Spleen (tissue), 7 donors: ENCODE data around the gene MYBPC1.

Experiments used
- POLR2A ChIP-seq, 3 donors: fragments of 450-650 bp; IDR thresholded peaks; one replicate each; pipeline ENCODE4 v1.5.1; 2017; ENCODE audit warnings: antibody characterized with exemption in 3 of 3, mild to moderate bottlenecking in 1 of 3
- TF ChIP-seq, protein P1 (sequence below), 11 experiments: fragments of 200-600 bp in 7 of 11; fragments of 450-650 bp in 4 of 11; sonication (generic) in 4 of 11; IDR thresholded peaks in 8 of 11; conservative IDR thresholded peaks in 3 of 11; 1 replicate in 7 of 11; 2 replicates in 4 of 11; pipeline versions ENCODE4 v1.4.0 to v1.8.0; 2016 to 2021; ENCODE audit warnings: antibody characterized with exemption in 11 of 11, inconsistent platforms in 4 of 11, mild to moderate bottlenecking in 1 of 11
- donor health status: DM: no; HTN: no; CAD: no; lungs with moderate emphysema.
- donor health status: DM: no; HTN: no; CAD: no.
- donor health status: DM: no; HTN: no; CAD: no.

DNA sequence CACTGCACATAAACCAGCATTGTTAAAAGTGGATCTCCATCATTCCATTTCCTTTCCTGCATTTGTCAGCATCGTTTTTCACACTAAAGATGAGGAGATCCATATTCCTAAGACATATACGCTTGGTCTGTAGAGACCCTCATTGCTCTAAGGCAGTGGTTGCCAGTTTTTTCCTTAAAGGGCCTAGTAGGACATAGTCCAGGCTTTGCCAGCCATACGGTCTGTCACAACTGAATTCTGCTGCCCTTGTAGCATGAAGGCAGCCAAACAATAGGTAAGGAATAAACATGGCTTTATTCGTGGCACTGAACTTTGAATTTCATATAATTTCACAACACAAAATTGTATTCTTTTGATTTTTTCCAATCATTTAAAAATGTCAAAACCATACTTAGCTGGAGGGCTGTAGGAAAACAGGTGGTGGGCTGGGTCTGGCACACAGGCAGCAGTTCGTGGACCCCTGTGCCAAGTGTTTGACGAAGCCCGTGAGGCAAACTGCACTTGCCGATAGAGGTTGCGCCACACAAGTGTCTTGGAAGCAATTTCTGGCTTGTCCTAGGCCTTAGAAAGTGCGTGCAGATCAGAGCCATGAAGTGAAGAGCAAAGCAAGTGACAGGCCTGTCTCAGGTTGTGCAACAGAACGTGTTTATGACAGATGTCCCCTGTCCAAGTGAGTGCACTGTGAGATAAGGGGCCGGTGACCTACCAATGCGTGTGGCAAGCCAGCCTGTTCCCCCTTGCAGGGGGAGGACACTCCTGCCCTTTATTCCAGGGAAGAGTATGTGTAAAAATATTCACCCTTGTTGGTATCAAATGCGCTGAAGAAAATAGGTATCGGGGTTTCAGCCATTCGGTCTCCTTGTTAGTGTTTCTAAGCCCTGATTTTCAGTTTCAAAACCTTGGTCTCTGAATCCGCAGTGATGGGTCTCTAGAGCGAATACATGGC lies 101.8 kb downstream of the MYBPC1 start:
- TF ChIP-seq, protein P1, sequence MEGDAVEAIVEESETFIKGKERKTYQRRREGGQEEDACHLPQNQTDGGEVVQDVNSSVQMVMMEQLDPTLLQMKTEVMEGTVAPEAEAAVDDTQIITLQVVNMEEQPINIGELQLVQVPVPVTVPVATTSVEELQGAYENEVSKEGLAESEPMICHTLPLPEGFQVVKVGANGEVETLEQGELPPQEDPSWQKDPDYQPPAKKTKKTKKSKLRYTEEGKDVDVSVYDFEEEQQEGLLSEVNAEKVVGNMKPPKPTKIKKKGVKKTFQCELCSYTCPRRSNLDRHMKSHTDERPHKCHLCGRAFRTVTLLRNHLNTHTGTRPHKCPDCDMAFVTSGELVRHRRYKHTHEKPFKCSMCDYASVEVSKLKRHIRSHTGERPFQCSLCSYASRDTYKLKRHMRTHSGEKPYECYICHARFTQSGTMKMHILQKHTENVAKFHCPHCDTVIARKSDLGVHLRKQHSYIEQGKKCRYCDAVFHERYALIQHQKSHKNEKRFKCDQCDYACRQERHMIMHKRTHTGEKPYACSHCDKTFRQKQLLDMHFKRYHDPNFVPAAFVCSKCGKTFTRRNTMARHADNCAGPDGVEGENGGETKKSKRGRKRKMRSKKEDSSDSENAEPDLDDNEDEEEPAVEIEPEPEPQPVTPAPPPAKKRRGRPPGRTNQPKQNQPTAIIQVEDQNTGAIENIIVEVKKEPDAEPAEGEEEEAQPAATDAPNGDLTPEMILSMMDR (IDR thresholded peaks at IDR 0.05 in 8 of 11, conservative IDR thresholded peaks at IDR 0.05 in 3 of 11), result no peak
- no peak for TF ChIP-seq POLR2A (IDR thresholded peaks at IDR 0.05)
